HepG2 (cell line): ENCODE measurements around the gene PYGL. TPM values are rescaled to one million over a fixed set of nuclear protein-coding genes. Genes with fewer than 3 reads are reported as not detected.
A peak's percentile ranks its signal among the peaks of the same experiment; 100 is the strongest.
"Not testable (repeated sequence)": the region's sequence is repeated elsewhere in the genome, so short reads cannot be mapped to it uniquely, and the experiment has no call there.

Experiments
- ATAC-seq: fragments of 200-7000 bp; cut with Tn5 transposase; 3 replicates; pipeline ENCODE4 v1.9.1; 2020; ENCODE audit warnings: mild to moderate bottlenecking, moderate library complexity
- BruUV-seq: library from RNA; stranded (reverse); fragments of 400-500 nt; replicated peaks from 2 replicates; lab custom pipeline; 2021; lab: Mats Ljungman, UMichigan
- CTCF ChIA-PET: fragments of 300-600 bp; formaldehyde crosslinking; extraction: SDS; loops from one replicate; lab custom pipeline; 2021; ENCODE audit warnings: low total read pairs, inconsistent platforms, low intra/inter-chr PET ratio; lab: Yijun Ruan, JAX
- POLR2A ChIA-PET: fragments of 350-600 bp; sonication (Branson Sonifier 250); formaldehyde crosslinking; loops from one replicate; lab custom pipeline; 2020; ENCODE audit warnings: antibody characterized with exemption, inconsistent platforms; lab: Yijun Ruan, JAX
- DNase-seq: peaks from one replicate; pipeline ENCODE4 v3.0.0-alpha.2; 2015; ENCODE audit warnings: low spot score
- FAIRE-seq: peaks from 3 replicates; lab custom pipeline; 2011; peaks lifted over from hg19 to GRCh38; lab: Jason Lieb, UNC
- H2AFZ ChIP-seq: one replicate; pipeline ENCODE4 v1.6.1; 2011; ENCODE audit warnings: low read length, inconsistent platforms
- H3K27ac ChIP-seq: fragments of 300-600 bp; 3 replicates; pipeline ENCODE4 v1.8.0; 2011; ENCODE audit warnings: mixed run types, mild to moderate bottlenecking, mixed read lengths, low read length, inconsistent platforms; ENCODE audit not compliant: insufficient read depth; ENCODE audit errors: extremely low read length
- H3K27me3 ChIP-seq, 2 experiments: fragments of 200-600 bp in 1 of 2; 2 replicates in 1 of 2; 3 replicates in 1 of 2; pipeline versions ENCODE4 v1.6.0 to v1.8.0; 2011; ENCODE audit warnings: low read length in 2 of 2, mild to moderate bottlenecking in 2 of 2, moderate library complexity in 2 of 2, inconsistent platforms in 1 of 2; ENCODE audit not compliant: insufficient read depth in 2 of 2, control insufficient read depth in 1 of 2
- H3K36me3 ChIP-seq, 2 experiments: fragments of 200-600 bp in 1 of 2; replicated peaks in 1 of 2; 2 replicates in 1 of 2; 3 replicates in 1 of 2; pipeline versions ENCODE4 v1.5.1 to v1.8.0; 2011; ENCODE audit warnings: low read length in 2 of 2, inconsistent platforms in 1 of 2; ENCODE audit not compliant: insufficient read depth in 2 of 2, control insufficient read depth in 1 of 2
- H3K4me1 ChIP-seq: 2 replicates; pipeline ENCODE4 v1.5.1; 2012; ENCODE audit warnings: low read length, inconsistent platforms; ENCODE audit not compliant: insufficient read depth
- H3K4me2 ChIP-seq: 2 replicates; pipeline ENCODE4 v1.6.0; 2011; ENCODE audit warnings: low read depth, low read length, inconsistent platforms
- H3K4me3 ChIP-seq, 3 experiments: fragments of 200-600 bp in 1 of 3; sonication (generic), shearing (Covaris generic) in 1 of 3; replicated peaks in 1 of 3; 2 replicates each; pipeline ENCODE4 v1.5.1; 2011 to 2016; ENCODE audit warnings: low read length in 3 of 3, inconsistent platforms in 2 of 3, low read depth in 2 of 3, mild to moderate bottlenecking in 2 of 3, control low read depth in 1 of 3, mixed read lengths in 1 of 3; ENCODE audit not compliant: insufficient read depth in 1 of 3
- H3K79me2 ChIP-seq: one replicate; pipeline ENCODE4 v1.6.1; 2011; ENCODE audit warnings: low read length, inconsistent platforms; ENCODE audit not compliant: insufficient read depth
- H3K9ac ChIP-seq: 2 replicates; pipeline ENCODE4 v1.6.0; 2011; ENCODE audit warnings: mild to moderate bottlenecking, low read depth, low read length, inconsistent platforms; ENCODE audit not compliant: insufficient read depth
- H3K9me3 ChIP-seq: 2 replicates; pipeline ENCODE4 v1.5.1; 2012; ENCODE audit warnings: mild to moderate bottlenecking, low read length
- H4K20me1 ChIP-seq: 2 replicates; pipeline ENCODE4 v1.6.0; 2011; ENCODE audit warnings: inconsistent platforms, mild to moderate bottlenecking, low read length, moderate library complexity; ENCODE audit not compliant: insufficient read depth
- ATF7-NPFF ChIP-seq: sonication (generic); formaldehyde crosslinking; IDR thresholded peaks from 2 replicates; pipeline ENCODE4 v1.8.1; 2023; ENCODE audit warnings: mild to moderate bottlenecking, low read depth, missing genetic modification reagents, moderate library complexity
- SALL1 ChIP-seq: sonication (generic); formaldehyde crosslinking; IDR thresholded peaks from 2 replicates; pipeline ENCODE4 v1.8.0; 2022; ENCODE audit warnings: mild to moderate bottlenecking, missing genetic modification reagents
- SRSF4 ChIP-seq: fragments of 200-400 bp; formaldehyde crosslinking; IDR thresholded peaks from one replicate; pipeline ENCODE4 v1.6.1; 2018; ENCODE audit warnings: mild to moderate bottlenecking, low read depth, low read length, moderate library complexity; ENCODE audit not compliant: poor library complexity, severe bottlenecking
- YY1 ChIP-seq: IDR thresholded peaks from 2 replicates; pipeline ENCODE4 v1.6.1; 2011; ENCODE audit warnings: low read length, low read depth, moderate library complexity, mild to moderate bottlenecking; ENCODE audit not compliant: insufficient read depth, insufficient replicate concordance
- ZBTB10 ChIP-seq: sonication (generic); formaldehyde crosslinking; IDR thresholded peaks from 2 replicates; pipeline ENCODE4 v1.4.0; 2020; ENCODE audit warnings: missing genetic modification reagents, borderline replicate concordance
- ZNF318 ChIP-seq: sonication (generic); formaldehyde crosslinking; IDR thresholded peaks from 2 replicates; pipeline ENCODE4 v1.4.0; 2020; ENCODE audit warnings: mild to moderate bottlenecking, missing genetic modification reagents
- WGBS: methylation state at CpG from one replicate; pipeline ENCODE4 v1.1.6; 2017; ENCODE audit warnings: low lambda C conversion rate; 5-methylcytosine and 5-hydroxymethylcytosine counted together
- in situ Hi-C: cut with HindIII; loops from 2 replicates; pipeline ENCODE4 v1.10.0; 2017; ENCODE audit warnings: low pct_unique_long_range_greater_than_20kb; ENCODE audit not compliant: extremely low pct_ligation_motif_present
- intact Hi-C: fragments of 100-400 bp; cut with micrococcal nuclease; formaldehyde crosslinking; loops from one replicate; pipeline ENCODE4 v1.10.0; 2022; ENCODE audit not compliant: unreplicated experiment
- polyA plus RNA-seq, 8 experiments: library from polyadenylated mRNA; depleted of rRNA in 3 of 8; stranded (reverse) in 7 of 8; unstranded in 1 of 8; fragments of >200 nt; fragmentation: Illumina TruSeq in 4 of 8; extraction: Trizol in 4 of 8; gene quantifications; 2 replicates each; pipeline versions ENCODE4 v1.2.1 to v1.2.3, GENCODE V29; 2011 to 2016; ENCODE audit warnings: low read depth in 4 of 8, missing spikeins in 1 of 8, mixed read lengths in 1 of 8; ENCODE audit not compliant: insufficient read depth in 1 of 8
- total RNA-seq, 5 experiments: library from RNA; depleted of rRNA; stranded (reverse); fragments of >200 nt; fragmentation: Illumina TruSeq; extraction: Trizol; gene quantifications; 2 replicates each; pipeline ENCODE4 v1.2.3, GENCODE V29; 2016; ENCODE audit warnings: low read depth in 1 of 5

PYGL gene
- total and polyA plus RNA-seq, 2 of the 13 experiments (the other 11 are each of a cell fraction or from before 2014, with no cell fraction given): 98.4 to 110 TPM

GRCh38 chr14:50896421-50896820 is 47.9 kb downstream of the PYGL start:
- H3K9me3 ChIP-seq, H4K20me1 ChIP-seq, H3K79me2 ChIP-seq, CTCF ChIA-PET, DNase-seq, intact Hi-C loops, H3K4me3 ChIP-seq, H3K4me2 ChIP-seq, in situ Hi-C loops, H3K27me3 ChIP-seq, H3K9ac ChIP-seq, POLR2A ChIA-PET, H2AFZ ChIP-seq, BruUV-seq, ATAC-seq, H3K27ac ChIP-seq, FAIRE-seq, H3K36me3 ChIP-seq: not testable (repeated sequence)
- peaks cover 13% of the 10 kb centered on the region for H3K4me1 ChIP-seq
- 98% methylated on average over 4 of the region's 7 CpGs for WGBS

- H3K4me2 ChIP-seq: peak overlapping the region; percentile 36; the same call in 1 of the 2 replicates
- no peak overlapping the region for H2AFZ ChIP-seq
- no peaks in the 10 kb centered on the region for H3K79me2 ChIP-seq
- no peaks in the 10 kb centered on the region for H3K9me3 ChIP-seq
- FAIRE-seq: peak; percentile 92
- no TSS peak for BruUV-seq
- DNase-seq: peak; percentile 72
- H3K27ac ChIP-seq: no peak overlapping the region
- in situ Hi-C loops (no loop called here), intact Hi-C loops (no loop called here)
- H3K4me3 ChIP-seq: no peak overlapping the region
- peaks cover 13% of the 10 kb centered on the region for H3K4me1 ChIP-seq
- CTCF ChIA-PET: no interaction called here
- H3K27me3 ChIP-seq: no peaks in the 10 kb centered on the region
- WGBS: 8% methylated on average over 5 of the region's 5 CpGs
- H3K36me3 ChIP-seq: no peaks in the 10 kb centered on the region
- no peak overlapping the region for H3K9ac ChIP-seq
- POLR2A ChIA-PET: interaction anchor here (1.4 kb wide), 1 partner anchor 17 kb away, joined by 3 read pairs; no protein-coding TSS in a partner anchor
- peak; percentile 93 for ATAC-seq
- no peaks in the 10 kb centered on the region for H4K20me1 ChIP-seq
- TF ChIP-seq ZNF318 (CRISPR knock-in tag): no peak
- TF ChIP-seq ZBTB10 (CRISPR knock-in tag): no peak
- TF ChIP-seq SRSF4: no peak
- TF ChIP-seq SALL1 (CRISPR knock-in tag): peak; percentile 67; the same call in 1 of the 2 replicates
- TF ChIP-seq ATF7-NPFF: no peak
- TF ChIP-seq YY1: peak; percentile 23
Measured at GRCh38 chr14:50892255-50892654, 52.0 kb downstream of the PYGL start.
